Heart right ventricle (tissue), 16 donors: Measurements from ENCODE around the gene FAF2. TPM values are rescaled to one million over a fixed set of nuclear protein-coding genes. Genes with fewer than 3 reads are reported as not detected.

Experiments used
- ATAC-seq, 8 donors: fragments of 200-7000 bp; cut with Tn5 transposase; one replicate each; pipeline ENCODE4 v1.9.1; 2020; ENCODE audit warnings: mild to moderate bottlenecking in 8 of 8, moderate library complexity in 8 of 8, moderate number of reproducible peaks in 1 of 8
- DNase-seq, 2 donors: peaks; one replicate each; pipeline ENCODE4 v3.0.0-alpha.2; 2020
- H3K27ac ChIP-seq, 10 donors: fragments of 200-600 bp; sonication (generic) in 2 of 10; one replicate each; pipeline versions ENCODE4 v1.5.0 to v1.8.0; 2020 to 2022; ENCODE audit warnings: mild to moderate bottlenecking in 3 of 10
- H3K27me3 ChIP-seq, 7 donors: fragments of 200-600 bp; one replicate each; pipeline ENCODE4 v1.8.0; 2021 to 2022; ENCODE audit warnings: mild to moderate bottlenecking in 2 of 7
- H3K36me3 ChIP-seq, 9 donors: fragments of 200-600 bp; sonication (generic) in 1 of 9; one replicate each; pipeline versions ENCODE4 v1.5.0 to v1.8.0; 2020 to 2022; ENCODE audit warnings: mild to moderate bottlenecking in 2 of 9
- H3K4me1 ChIP-seq, 9 donors: fragments of 200-600 bp; sonication (generic) in 1 of 9; one replicate each; pipeline versions ENCODE4 v1.5.0 to v1.8.0; 2020 to 2022; ENCODE audit warnings: mild to moderate bottlenecking in 4 of 9
- H3K4me3 ChIP-seq, 10 donors: fragments of 200-600 bp; sonication (generic) in 2 of 10; one replicate each; pipeline versions ENCODE4 v1.5.0 to v1.8.0; 2020 to 2022; ENCODE audit warnings: mild to moderate bottlenecking in 7 of 10, moderate library complexity in 2 of 10
- H3K9me3 ChIP-seq, 11 donors: fragments of 200-600 bp in 10 of 11; sonication (generic) in 2 of 11; one replicate each; pipeline versions ENCODE4 v1.5.0 to v1.8.0; 2013 to 2022; ENCODE audit warnings: mild to moderate bottlenecking in 2 of 11, control low read depth in 1 of 11, moderate library complexity in 1 of 11
- CTCF ChIP-seq, 9 donors: fragments of 200-600 bp; sonication (generic) in 2 of 9; IDR thresholded peaks; one replicate each; pipeline versions ENCODE4 v1.5.0 to v1.8.0; 2021 to 2022; ENCODE audit warnings: antibody characterized with exemption in 9 of 9, mild to moderate bottlenecking in 5 of 9, moderate library complexity in 1 of 9
- WGBS, 2 donors: extraction: QIAGEN DNeasy Blood & Tissue Kit; methylation state at CpG; one replicate each; pipeline ENCODE4 v1.1.7; 2013; ENCODE audit warnings: inconsistent platforms in 1 of 2; 5-methylcytosine and 5-hydroxymethylcytosine counted together
- intact Hi-C, 10 donors: fragments of 100-400 bp; cut with DNase I; formaldehyde crosslinking; loops; one replicate each; pipeline versions ENCODE4 v1.11.1 to v1.14.2; 2022
- polyA plus RNA-seq, 2 donors: library from polyadenylated mRNA; stranded (reverse); fragments of 200-250 nt; gene quantifications; one replicate each; pipeline ENCODE4 v1.2.3, GENCODE V29; 2013
- total RNA-seq, 10 donors: library from RNA; stranded (reverse); fragmentation: NEBNext Ultra II Directional in 3 of 10; extraction: Animal tissue kit (Norgen Biotek cat#: 25700) in 3 of 10; gene quantifications; one replicate each; pipeline versions ENCODE4 v1.2.1 to v1.2.4, GENCODE V29; 2021 to 2023
- donor health status: Arrhythmogenic right ventricular cardiomyopathy.
- donor health status: ischemic (EF 13 %, LVEDD 7.1; RV severe dilation, severe dysfunction).
- donor health status: healthy with polysubstance abuse.
- donor health status: DM: no; HTN: yes; CAD: no.
- donor health status: DM: no; HTN: no; CAD: no.
- donor health status: ischemic (EF 25% LVEDD 6.9; RV normal size, moderate dysfunction).
- donor health status: ischemic (EF 25% LVEDD 5.7; RV mildly dilated, moderate dysfunction).
- donor health status: healthy.
- donor health status: DM: yes; HTN: yes; CAD: no.
- donor health status: Ischemic cardiomyopathy.
- donor health status: ischemic (EF 35%, LVEDD 5.7; RV mildly dilated, moderate dysfunction).
- donor health status: nonischemic (EF 11% LVEDD 7.7; RV severe dilation, severe dysfunction).
- donor health status: DM: yes; HTN: yes; CAD: no.
- donor health status: PGD.
- donor health status: ischemic (EF 29% LVEDD 5.4; RV normal size, mild dysfunction).
- donor health status: nonischemic (EF 23%, LVEDD 6.1; RV moderate dilation, normal function).

Gene FAF2
- total and polyA plus RNA-seq, 12 donors: 10.1 to 19.9 (median 14.6) TPM

GRCh38 chr5:176491101-176491502 is 42.9 kb downstream of the FAF2 start:
- intact Hi-C loops: no loop called here
- ATAC-seq: no peak
- 84 to 85% methylated on average over 3 of the region's 3 CpGs for WGBS, 2 donors

GRCh38 chr5:176491901-176492300 is 43.7 kb downstream of the FAF2 start:
- Histone ChIP-seq H3K9me3 (no peaks in the 10 kb centered on the region), H3K4me3 (no peak overlapping the region), H3K27ac (no peak overlapping the region), H3K27me3 (no peaks in the 10 kb centered on the region), H3K4me1 (peaks cover 0 to 5% (median 0%) of the 10 kb centered on the region in 9 donors), H3K36me3 (peaks cover 0 to 100% (median 74%) of the 10 kb centered on the region in 9 donors)
- DNase-seq (no peak), ATAC-seq (no peak)
- 85 to 94% methylated on average over 8 of the region's 8 CpGs for WGBS, 2 donors
- no peak for TF ChIP-seq CTCF (IDR thresholded peaks at IDR 0.05)
- intact Hi-C loops: no loop called here

More at GRCh38 chr5:176491101-176491502, 42.9 kb downstream of the FAF2 start:
- no peaks in the 10 kb centered on the region for H3K9me3 ChIP-seq
- no peak overlapping the region for H3K27ac ChIP-seq
- peaks cover 0 to 100% (median 72%) of the 10 kb centered on the region in 9 donors for H3K36me3 ChIP-seq
- no peak for DNase-seq
- H3K4me3 ChIP-seq: no peak overlapping the region
- TF ChIP-seq CTCF (IDR thresholded peaks at IDR 0.05): no peak
- peaks cover 0 to 6% (median 0%) of the 10 kb centered on the region in 9 donors for H3K4me1 ChIP-seq
- H3K27me3 ChIP-seq: no peaks in the 10 kb centered on the region

GRCh38 chr5:176492431-176492830 is 44.2 kb downstream of the FAF2 start:
- H3K4me1 ChIP-seq: peaks cover 0 to 5% (median 0%) of the 10 kb centered on the region in 9 donors
- ATAC-seq (no peak), DNase-seq (no peak)
- H3K27me3 ChIP-seq: no peaks in the 10 kb centered on the region
- no peaks in the 10 kb centered on the region for H3K9me3 ChIP-seq
- no peak overlapping the region for H3K4me3 ChIP-seq
- peaks cover 0 to 100% (median 79%) of the 10 kb centered on the region in 9 donors for H3K36me3 ChIP-seq
- no peak for TF ChIP-seq CTCF (IDR thresholded peaks at IDR 0.05)
- H3K27ac ChIP-seq: no peak overlapping the region
- intact Hi-C loops: no loop called here
- WGBS, 2 donors: 30 to 31% methylated on average over 3 of the region's 3 CpGs

GRCh38 chr5:176497852-176498251 is 49.7 kb downstream of the FAF2 start:
- H3K36me3 ChIP-seq: peaks cover 7 to 100% (median 79%) of the 10 kb centered on the region in 9 donors
- no peak for ATAC-seq
- no peak for TF ChIP-seq CTCF (IDR thresholded peaks at IDR 0.05)

More at GRCh38 chr5:176497852-176498251, 49.7 kb downstream of the FAF2 start:
- H3K4me1 ChIP-seq: no peaks in the 10 kb centered on the region
- no peaks in the 10 kb centered on the region for H3K27me3 ChIP-seq
- no peak overlapping the region for H3K4me3 ChIP-seq
- WGBS, 2 donors: 95 to 96% methylated on average over 9 of the region's 9 CpGs
- no peak overlapping the region for H3K27ac ChIP-seq
- intact Hi-C loops: no loop called here
- no peak for DNase-seq
- H3K9me3 ChIP-seq: no peaks in the 10 kb centered on the region
